Uterus (tissue), 4 donors: ENCODE data around the gene CUL3. TPM values are rescaled to one million over a fixed set of nuclear protein-coding genes. Genes with fewer than 3 reads are reported as not detected.
"Not testable (repeated sequence)": the region's sequence is repeated elsewhere in the genome, so short reads cannot be mapped to it uniquely, and the experiment has no call there.

Source experiments
- DNase-seq, 2 donors: peaks; one replicate each; pipeline ENCODE4 v3.0.0-alpha.2; 2019 to 2020
- H3K27ac ChIP-seq, 2 donors: fragments of 200-600 bp; sonication (generic); 1 replicate in 1 of 2; 2 replicates in 1 of 2; pipeline ENCODE4 v1.5.1; 2016 to 2018
- H3K27me3 ChIP-seq, 2 donors: fragments of 200-600 bp; sonication (generic); one replicate each; pipeline ENCODE4 v1.5.1; 2018 to 2019; ENCODE audit warnings: control low read depth in 1 of 2
- H3K36me3 ChIP-seq, 2 donors: fragments of 200-600 bp; sonication (generic); one replicate each; pipeline ENCODE4 v1.5.1; 2019; ENCODE audit warnings: control low read depth in 1 of 2
- H3K4me1 ChIP-seq, 2 donors: fragments of 200-600 bp; sonication (generic); one replicate each; pipeline ENCODE4 v1.5.1; 2018 to 2019; ENCODE audit warnings: control low read depth in 1 of 2
- H3K4me3 ChIP-seq, 2 donors: fragments of 200-600 bp; sonication (generic); 1 replicate in 1 of 2; 2 replicates in 1 of 2; pipeline ENCODE4 v1.5.1; 2018 to 2019; ENCODE audit warnings: mild to moderate bottlenecking in 1 of 2
- H3K9me3 ChIP-seq, 2 donors: fragments of 200-600 bp; sonication (generic); one replicate each; pipeline ENCODE4 v1.5.1; 2019; ENCODE audit warnings: control low read depth in 1 of 2
- POLR2A ChIP-seq, 2 donors: fragments of 450-650 bp; IDR thresholded peaks; one replicate each; pipeline ENCODE4 v1.6.1; 2016; ENCODE audit warnings: antibody characterized with exemption in 2 of 2, mild to moderate bottlenecking in 1 of 2, moderate library complexity in 1 of 2
- intact Hi-C: fragments of 100-400 bp; cut with DNase I; formaldehyde crosslinking; loops from one replicate; pipeline ENCODE4 v1.15.1; 2023; ENCODE audit warnings: low total_unique reads
- total RNA-seq, 4 donors: library from RNA; depleted of rRNA in 3 of 4; stranded (reverse); fragments of >200 nt in 3 of 4; gene quantifications; one replicate each; pipeline versions ENCODE4 v1.1.0 to v1.2.4, GENCODE V29; 2014 to 2023
- TF ChIP-seq, protein P1 (sequence below), 4 experiments: fragments of 200-600 bp in 2 of 4; fragments of 450-650 bp in 2 of 4; sonication (generic) in 2 of 4; IDR thresholded peaks; one replicate each; pipeline ENCODE4 v1.5.1; 2016 to 2019; ENCODE audit warnings: antibody characterized with exemption in 4 of 4, mild to moderate bottlenecking in 2 of 4, moderate library complexity in 1 of 4
- donor health status: DM: yes; HTN: yes; CAD: no.

The CUL3 gene
- total RNA-seq, 4 donors from 2014 or later = 37.4 to 126 (median 97.5) TPM

DNA sequence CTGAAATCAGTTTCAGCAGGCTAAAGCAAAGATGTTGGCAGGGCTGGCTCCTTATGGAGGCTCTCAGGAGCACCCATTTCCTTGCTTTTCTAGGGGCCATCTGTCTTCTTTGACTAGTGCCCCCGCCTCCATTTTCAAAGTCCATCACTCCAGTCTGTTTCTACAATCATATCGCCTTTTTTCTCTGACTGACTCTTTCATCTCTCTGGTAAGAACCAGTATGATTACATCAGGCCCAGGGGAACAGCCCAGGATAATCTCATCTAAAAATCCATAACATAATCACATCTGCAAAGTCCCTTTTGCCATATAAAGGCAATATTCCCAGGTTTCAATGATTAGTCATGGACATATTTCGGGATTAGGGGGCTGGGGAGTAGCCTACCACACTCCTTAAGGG, 57.0 kb downstream of the CUL3 start:
- Histone ChIP-seq H3K4me1 (peaks cover 0 to 10% of the 10 kb centered on the region in 2 donors), H3K4me3 (no peak overlapping the region), H3K9me3 (no peaks in the 10 kb centered on the region), H3K27me3 (no peaks in the 10 kb centered on the region), H3K27ac (no peak overlapping the region), H3K36me3 (no peaks in the 10 kb centered on the region)
- TF ChIP-seq POLR2A (IDR thresholded peaks at IDR 0.05) = no peak
- TF ChIP-seq, protein P1, sequence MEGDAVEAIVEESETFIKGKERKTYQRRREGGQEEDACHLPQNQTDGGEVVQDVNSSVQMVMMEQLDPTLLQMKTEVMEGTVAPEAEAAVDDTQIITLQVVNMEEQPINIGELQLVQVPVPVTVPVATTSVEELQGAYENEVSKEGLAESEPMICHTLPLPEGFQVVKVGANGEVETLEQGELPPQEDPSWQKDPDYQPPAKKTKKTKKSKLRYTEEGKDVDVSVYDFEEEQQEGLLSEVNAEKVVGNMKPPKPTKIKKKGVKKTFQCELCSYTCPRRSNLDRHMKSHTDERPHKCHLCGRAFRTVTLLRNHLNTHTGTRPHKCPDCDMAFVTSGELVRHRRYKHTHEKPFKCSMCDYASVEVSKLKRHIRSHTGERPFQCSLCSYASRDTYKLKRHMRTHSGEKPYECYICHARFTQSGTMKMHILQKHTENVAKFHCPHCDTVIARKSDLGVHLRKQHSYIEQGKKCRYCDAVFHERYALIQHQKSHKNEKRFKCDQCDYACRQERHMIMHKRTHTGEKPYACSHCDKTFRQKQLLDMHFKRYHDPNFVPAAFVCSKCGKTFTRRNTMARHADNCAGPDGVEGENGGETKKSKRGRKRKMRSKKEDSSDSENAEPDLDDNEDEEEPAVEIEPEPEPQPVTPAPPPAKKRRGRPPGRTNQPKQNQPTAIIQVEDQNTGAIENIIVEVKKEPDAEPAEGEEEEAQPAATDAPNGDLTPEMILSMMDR (IDR thresholded peaks at IDR 0.05) = no peak
- no peak for DNase-seq
- intact Hi-C loops = no loop called here

DNA sequence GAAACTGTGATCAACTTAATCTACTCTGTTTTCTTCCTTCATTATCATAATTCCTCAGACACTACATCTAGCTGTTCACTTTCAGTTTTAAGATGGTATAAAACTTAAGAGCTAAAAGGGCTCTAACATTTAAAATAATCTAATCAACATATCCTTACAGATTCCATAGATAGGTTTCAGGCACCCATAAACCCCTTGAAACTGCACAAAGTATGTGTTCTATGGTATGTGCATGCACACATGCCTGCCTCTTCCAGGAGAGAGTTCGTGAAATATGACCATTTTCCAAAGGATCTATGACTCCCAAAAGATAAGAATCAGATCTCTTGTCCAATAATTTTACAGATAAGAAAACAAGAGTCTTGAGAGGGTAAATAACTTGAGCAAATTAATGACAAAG, 59.4 kb downstream of the CUL3 start:
- DNase-seq = no peak
- no peaks in the 10 kb centered on the region for H3K27me3 ChIP-seq
- TF ChIP-seq, protein P1 (IDR thresholded peaks at IDR 0.05) = no peak
- intact Hi-C loops = no loop called here
- no peaks in the 10 kb centered on the region for H3K9me3 ChIP-seq
- no peak overlapping the region for H3K4me3 ChIP-seq
- no peaks in the 10 kb centered on the region for H3K36me3 ChIP-seq
- no peak overlapping the region for H3K27ac ChIP-seq
- H3K4me1 ChIP-seq = peaks cover 0 to 11% of the 10 kb centered on the region in 2 donors

DNA sequence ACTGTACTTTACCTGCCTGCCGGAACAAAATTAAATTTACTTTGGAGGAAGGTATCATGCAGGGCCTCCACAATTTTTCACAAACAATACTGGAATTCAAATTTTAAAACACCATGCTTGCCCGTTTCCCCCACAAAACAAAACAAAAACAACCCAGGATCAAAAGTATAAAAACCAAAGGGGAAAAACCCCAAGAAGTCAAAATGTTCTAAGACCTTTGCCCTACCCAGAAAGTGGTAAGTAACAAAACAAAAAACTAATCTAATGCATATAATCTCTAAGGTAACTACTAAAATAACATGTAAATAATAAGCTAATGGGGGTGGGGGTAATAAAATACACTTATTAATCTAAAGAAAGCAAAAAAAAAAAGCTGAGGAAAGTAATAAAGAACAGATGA, 60.5 kb downstream of the CUL3 start:
- TF ChIP-seq POLR2A (IDR thresholded peaks at IDR 0.05) = no peak
- TF ChIP-seq, protein P1 (IDR thresholded peaks at IDR 0.05) = no peak
- intact Hi-C loops = no loop called here
- peaks cover 0 to 17% of the 10 kb centered on the region in 2 donors for H3K4me1 ChIP-seq
- no peak overlapping the region for H3K4me3 ChIP-seq
- H3K9me3 ChIP-seq = no peaks in the 10 kb centered on the region
- no peaks in the 10 kb centered on the region for H3K36me3 ChIP-seq
- no peaks in the 10 kb centered on the region for H3K27me3 ChIP-seq
- no peak overlapping the region for H3K27ac ChIP-seq
- DNase-seq = no peak

DNA sequence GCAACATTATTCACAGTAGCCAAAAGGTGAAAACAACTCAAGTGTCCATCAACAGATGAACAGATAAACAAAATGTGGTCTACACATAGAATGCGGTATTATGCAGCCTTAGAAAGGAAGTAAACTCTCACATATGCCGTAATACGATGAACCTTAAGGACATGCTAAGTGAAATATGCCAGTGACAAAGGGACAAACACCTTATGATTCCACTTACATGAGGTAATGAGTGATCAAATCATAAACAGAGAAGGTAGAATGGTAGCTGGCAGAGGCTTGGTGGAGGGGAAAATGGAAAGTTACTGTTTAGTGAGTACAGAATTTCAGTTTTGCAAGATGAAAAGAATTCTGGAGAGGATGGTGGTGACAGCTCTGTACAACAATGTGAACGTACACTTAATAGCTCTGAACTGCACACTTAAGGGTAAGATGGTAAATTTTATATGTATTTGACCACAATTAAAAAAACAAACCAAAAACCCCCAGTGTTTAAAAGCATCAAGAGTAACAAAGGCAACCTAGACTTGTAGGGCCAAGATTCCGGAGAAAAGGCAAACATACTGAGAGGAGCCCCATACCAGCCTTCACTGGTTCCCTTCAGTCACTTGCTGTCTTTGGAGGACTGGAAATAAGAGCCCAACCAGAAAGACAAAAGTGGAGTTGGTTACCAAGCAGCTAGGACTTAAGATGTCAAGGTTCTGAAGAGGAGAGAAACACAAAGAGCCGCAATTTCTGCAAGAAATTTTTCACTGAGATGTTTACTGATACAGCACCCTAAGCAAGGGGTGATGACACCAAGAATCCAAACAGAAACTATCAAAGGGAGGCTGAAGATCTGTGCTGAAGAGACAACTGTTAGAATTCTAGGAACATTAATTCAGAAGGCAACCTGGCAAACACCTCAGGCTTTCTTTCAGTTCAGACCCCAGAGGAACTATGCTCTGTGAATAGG, 61.3 kb downstream of the CUL3 start:
- no peak overlapping the region for H3K27ac ChIP-seq
- no peaks in the 10 kb centered on the region for H3K9me3 ChIP-seq
- TF ChIP-seq POLR2A (IDR thresholded peaks at IDR 0.05) = no peak
- TF ChIP-seq, protein P1 (IDR thresholded peaks at IDR 0.05) = no peak
- H3K4me3 ChIP-seq = no peak overlapping the region
- peaks cover 0 to 17% of the 10 kb centered on the region in 2 donors for H3K4me1 ChIP-seq
- intact Hi-C loops = no loop called here
- DNase-seq = no peak
- H3K36me3 ChIP-seq = no peaks in the 10 kb centered on the region
- H3K27me3 ChIP-seq = no peaks in the 10 kb centered on the region

DNA sequence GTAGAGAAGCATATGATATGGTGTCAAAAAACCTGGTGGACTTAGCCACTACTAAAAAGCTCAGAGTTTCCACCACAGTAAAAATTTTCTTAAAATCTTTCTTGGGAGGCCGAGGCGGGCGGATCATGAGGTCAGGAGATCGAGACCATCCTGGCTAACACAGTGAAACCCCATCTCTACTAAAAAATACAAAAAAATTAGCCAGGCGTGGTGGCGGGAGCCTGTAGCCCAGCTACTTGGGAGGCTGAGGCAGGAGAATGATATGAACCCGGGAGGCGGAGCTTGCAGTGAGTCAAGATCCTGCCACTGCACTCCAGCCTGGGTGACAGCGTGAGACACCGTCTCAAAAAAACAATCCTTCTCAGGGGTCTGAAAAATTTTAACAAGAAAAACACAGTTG, 62.7 kb downstream of the CUL3 start:
- H3K27me3 ChIP-seq, DNase-seq, intact Hi-C loops, H3K27ac ChIP-seq, H3K9me3 ChIP-seq, H3K36me3 ChIP-seq, H3K4me3 ChIP-seq: not testable (repeated sequence)
- H3K4me1 ChIP-seq = peaks cover 0 to 17% of the 10 kb centered on the region in 2 donors
